Neural progenitor cell (in vitro differentiated cells): ENCODE data around the gene LIPG.

Experiments used
- EZH2 ChIP-seq: fragments of 200-600 bp; sonication (generic); IDR thresholded peaks from 2 replicates; pipeline ENCODE4 v1.6.1; 2017; ENCODE audit warnings: antibody characterized with exemption, mild to moderate bottlenecking, moderate library complexity
- EZH2phosphoT487 ChIP-seq: fragments of 200-600 bp; sonication (generic); IDR thresholded peaks from 2 replicates; pipeline ENCODE4 v1.6.1; 2017; ENCODE audit warnings: antibody characterized with exemption
- TF ChIP-seq, protein P1 (sequence below): fragments of 200-600 bp; sonication (generic); IDR thresholded peaks from 2 replicates; pipeline ENCODE4 v1.5.1; 2017; ENCODE audit warnings: antibody characterized with exemption, mild to moderate bottlenecking

DNA sequence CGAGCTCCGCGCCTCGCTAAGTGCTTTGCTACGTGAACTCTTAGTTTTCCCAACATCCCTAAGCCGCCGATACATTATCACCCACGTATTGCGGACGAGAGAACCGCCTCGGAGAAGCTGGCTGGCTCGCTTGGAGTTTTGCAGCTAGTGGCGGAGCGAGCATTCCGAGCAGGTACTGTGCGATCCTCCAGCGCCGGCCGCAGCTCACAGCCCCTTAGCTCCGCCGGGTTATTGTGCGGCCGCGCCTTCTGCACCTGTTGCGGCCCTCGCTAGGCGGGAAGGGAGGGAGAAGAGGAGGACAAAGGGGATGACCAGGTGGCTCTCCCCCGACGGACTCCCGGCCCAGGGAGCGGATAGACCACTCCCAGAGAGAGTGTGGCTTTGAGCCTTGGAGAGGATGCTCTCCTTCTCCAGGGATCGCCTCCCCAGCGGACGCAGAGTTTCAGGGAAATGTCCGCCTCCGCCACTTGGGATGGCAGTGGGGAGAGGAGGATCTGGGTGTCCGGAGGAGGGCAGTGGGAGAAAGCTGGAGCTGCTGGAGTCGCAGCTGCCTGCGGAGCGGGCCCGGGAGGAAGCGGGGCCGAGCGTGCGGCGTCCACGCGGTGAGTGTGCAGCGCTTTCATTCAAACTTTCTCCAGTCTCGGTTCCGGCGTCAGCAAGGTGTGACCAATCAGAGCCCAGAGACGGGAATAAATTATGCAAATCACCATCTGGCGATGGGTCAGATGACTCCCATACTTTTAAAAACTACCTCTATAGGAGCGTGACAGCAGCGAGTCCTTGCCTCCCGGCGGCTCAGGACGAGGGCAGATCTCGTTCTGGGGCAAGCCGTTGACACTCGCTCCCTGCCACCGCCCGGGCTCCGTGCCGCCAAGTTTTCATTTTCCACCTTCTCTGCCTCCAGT, at the start of gene LIPG:
- TF ChIP-seq EZH2 (peak; percentile 66), EZH2phosphoT487 (no peak)
- TF ChIP-seq, protein P1, sequence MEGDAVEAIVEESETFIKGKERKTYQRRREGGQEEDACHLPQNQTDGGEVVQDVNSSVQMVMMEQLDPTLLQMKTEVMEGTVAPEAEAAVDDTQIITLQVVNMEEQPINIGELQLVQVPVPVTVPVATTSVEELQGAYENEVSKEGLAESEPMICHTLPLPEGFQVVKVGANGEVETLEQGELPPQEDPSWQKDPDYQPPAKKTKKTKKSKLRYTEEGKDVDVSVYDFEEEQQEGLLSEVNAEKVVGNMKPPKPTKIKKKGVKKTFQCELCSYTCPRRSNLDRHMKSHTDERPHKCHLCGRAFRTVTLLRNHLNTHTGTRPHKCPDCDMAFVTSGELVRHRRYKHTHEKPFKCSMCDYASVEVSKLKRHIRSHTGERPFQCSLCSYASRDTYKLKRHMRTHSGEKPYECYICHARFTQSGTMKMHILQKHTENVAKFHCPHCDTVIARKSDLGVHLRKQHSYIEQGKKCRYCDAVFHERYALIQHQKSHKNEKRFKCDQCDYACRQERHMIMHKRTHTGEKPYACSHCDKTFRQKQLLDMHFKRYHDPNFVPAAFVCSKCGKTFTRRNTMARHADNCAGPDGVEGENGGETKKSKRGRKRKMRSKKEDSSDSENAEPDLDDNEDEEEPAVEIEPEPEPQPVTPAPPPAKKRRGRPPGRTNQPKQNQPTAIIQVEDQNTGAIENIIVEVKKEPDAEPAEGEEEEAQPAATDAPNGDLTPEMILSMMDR, result no peak
